Thyroid gland (tissue), 4 donors: Measurements from ENCODE around the gene WNT9B.

Source experiments
- POLR2A ChIP-seq, 2 donors: fragments of 450-650 bp; IDR thresholded peaks; one replicate each; pipeline ENCODE4 v1.6.1; 2017; ENCODE audit warnings: antibody characterized with exemption in 2 of 2, mild to moderate bottlenecking in 2 of 2, moderate library complexity in 1 of 2
- TF ChIP-seq, protein P1 (sequence below), 6 experiments: fragments of 200-600 bp in 3 of 6; fragments of 450-650 bp in 3 of 6; sonication (generic) in 3 of 6; IDR thresholded peaks; one replicate each; pipeline ENCODE4 v1.5.1; 2016 to 2019; ENCODE audit warnings: antibody characterized with exemption in 6 of 6, mild to moderate bottlenecking in 2 of 6, inconsistent platforms in 1 of 6, moderate library complexity in 1 of 6

DNA sequence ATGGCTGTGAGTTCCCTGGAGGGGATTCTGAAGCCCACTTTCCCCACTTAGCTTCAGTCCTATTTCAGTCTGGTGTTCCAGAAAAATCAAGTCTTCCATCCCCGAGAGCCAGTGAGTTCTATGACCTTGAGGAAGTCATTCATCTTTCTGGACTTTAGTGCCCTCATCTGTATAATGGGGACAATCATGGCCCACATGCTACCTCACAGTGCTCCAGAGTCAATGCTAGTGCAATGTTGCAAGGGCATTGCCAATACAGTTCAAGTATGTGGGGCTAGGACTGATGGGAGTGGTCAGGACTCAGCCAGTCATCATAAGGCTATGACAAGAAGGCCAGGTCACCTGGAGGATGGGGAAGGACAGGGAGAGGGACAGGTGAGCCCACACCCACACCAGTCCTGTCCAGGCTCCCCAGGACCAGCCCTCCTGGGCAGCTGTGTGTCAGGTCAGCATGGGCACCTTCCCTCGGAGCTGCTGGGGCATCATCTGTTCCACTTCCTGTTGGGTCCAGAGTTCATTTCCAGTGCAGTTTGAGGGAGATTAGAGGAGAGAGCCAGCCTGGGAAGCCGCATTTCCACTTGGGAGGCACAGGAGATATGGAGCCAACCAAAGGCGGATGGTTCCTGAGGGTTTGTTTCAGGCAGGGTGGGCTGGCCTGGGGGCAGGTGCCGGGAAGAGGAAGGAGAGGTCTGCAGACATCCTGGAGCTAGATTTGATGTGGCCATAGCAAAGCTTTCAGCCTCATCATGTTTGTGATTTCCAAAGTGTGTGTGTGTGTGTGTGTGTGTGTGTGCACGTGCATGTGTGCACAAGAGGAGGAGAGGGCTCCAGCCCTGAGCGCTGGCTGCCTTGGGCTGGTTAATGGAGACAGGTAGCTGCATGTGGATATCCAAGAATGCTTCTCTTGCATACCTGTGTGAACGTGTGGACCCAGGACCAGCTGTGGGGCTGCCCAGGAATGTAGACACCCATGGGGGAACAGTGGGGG is 3.9 kb upstream of the WNT9B start:
- TF ChIP-seq POLR2A (IDR thresholded peaks at IDR 0.05), result no peak
- TF ChIP-seq, protein P1, sequence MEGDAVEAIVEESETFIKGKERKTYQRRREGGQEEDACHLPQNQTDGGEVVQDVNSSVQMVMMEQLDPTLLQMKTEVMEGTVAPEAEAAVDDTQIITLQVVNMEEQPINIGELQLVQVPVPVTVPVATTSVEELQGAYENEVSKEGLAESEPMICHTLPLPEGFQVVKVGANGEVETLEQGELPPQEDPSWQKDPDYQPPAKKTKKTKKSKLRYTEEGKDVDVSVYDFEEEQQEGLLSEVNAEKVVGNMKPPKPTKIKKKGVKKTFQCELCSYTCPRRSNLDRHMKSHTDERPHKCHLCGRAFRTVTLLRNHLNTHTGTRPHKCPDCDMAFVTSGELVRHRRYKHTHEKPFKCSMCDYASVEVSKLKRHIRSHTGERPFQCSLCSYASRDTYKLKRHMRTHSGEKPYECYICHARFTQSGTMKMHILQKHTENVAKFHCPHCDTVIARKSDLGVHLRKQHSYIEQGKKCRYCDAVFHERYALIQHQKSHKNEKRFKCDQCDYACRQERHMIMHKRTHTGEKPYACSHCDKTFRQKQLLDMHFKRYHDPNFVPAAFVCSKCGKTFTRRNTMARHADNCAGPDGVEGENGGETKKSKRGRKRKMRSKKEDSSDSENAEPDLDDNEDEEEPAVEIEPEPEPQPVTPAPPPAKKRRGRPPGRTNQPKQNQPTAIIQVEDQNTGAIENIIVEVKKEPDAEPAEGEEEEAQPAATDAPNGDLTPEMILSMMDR (IDR thresholded peaks at IDR 0.05), result no peak
